Activated CD4-positive, alpha-beta memory T cell treated with anti-CD3 and anti-CD28 coated beads, Interleukin-2, amount 10 ng/mL, durations not matched to agents 7 days and 5 days (primary cell): ENCODE data around the gene HCAR1. TPM values are rescaled to one million over a fixed set of nuclear protein-coding genes. Genes with fewer than 3 reads are reported as not detected.
"Not testable (repeated sequence)": the region's sequence is repeated elsewhere in the genome, so short reads cannot be mapped to it uniquely, and the experiment has no call there.

ENCODE experiments used
- CTCF ChIA-PET: fragments of 350-600 bp; sonication (Branson Sonifier 250); formaldehyde crosslinking; loops from one replicate; lab custom pipeline; 2021; ENCODE audit warnings: antibody characterized with exemption, inconsistent platforms; lab: Charles Lee
- POLR2A ChIA-PET: fragments of 350-600 bp; sonication (Branson Sonifier 250); formaldehyde crosslinking; loops from one replicate; lab custom pipeline; 2021; ENCODE audit warnings: antibody characterized with exemption; lab: Charles Lee
- DNase-seq: peaks from one replicate; pipeline ENCODE4 v3.0.0-alpha.2; 2020
- H3K27ac Mint-ChIP-seq: one replicate; pipeline ENCODE4 v1.8.0; 2021; ENCODE audit warnings: mild to moderate bottlenecking, mixed read lengths
- H3K27me3 Mint-ChIP-seq: one replicate; pipeline ENCODE4 v1.8.0; 2021; ENCODE audit warnings: mixed read lengths
- H3K36me3 Mint-ChIP-seq: one replicate; pipeline ENCODE4 v1.8.0; 2021; ENCODE audit warnings: low read depth, mixed read lengths
- H3K4me1 Mint-ChIP-seq: one replicate; pipeline ENCODE4 v1.8.0; 2021; ENCODE audit warnings: mixed read lengths
- H3K4me3 Mint-ChIP-seq: one replicate; pipeline ENCODE4 v1.8.0; 2021; ENCODE audit warnings: mild to moderate bottlenecking, mixed read lengths
- H3K9me3 Mint-ChIP-seq: one replicate; pipeline ENCODE4 v1.8.0; 2021; ENCODE audit warnings: mixed read lengths
- total RNA-seq, 2 experiments: library from RNA; stranded (reverse); gene quantifications; one replicate each; pipeline ENCODE4 v1.2.3, GENCODE V29; 2021

HCAR1 gene
- total RNA-seq, 2 experiments from 2014 or later: 0.28 to 0.30 TPM

DNA sequence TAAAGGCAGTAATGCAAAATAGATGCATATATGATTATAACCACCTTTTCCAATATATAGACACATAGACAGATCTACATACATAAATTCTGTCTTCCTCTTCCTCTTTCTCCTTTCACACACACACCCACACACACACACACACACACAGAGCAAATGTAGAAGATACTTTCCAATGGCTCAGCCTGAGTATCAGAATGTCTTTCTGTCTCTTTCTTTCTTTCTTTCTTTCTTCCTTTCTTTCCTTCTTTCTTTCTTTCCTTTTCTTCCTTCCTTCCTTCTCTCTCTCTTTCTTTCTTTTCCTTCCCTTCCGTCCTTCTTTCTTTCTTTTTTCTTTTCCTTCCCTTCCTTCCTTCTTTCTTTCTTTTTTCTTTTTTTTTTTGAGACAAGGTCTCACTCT lies 19.4 kb downstream of the HCAR1 start:
- H3K27me3 Mint-ChIP-seq, DNase-seq, H3K36me3 Mint-ChIP-seq, H3K9me3 Mint-ChIP-seq, H3K4me1 Mint-ChIP-seq, POLR2A ChIA-PET, H3K27ac Mint-ChIP-seq, H3K4me3 Mint-ChIP-seq: not testable (repeated sequence)
- CTCF ChIA-PET: interaction anchor here (0.7 kb wide), 1 partner anchor 163 kb away, joined by 3 read pairs; no protein-coding TSS in a partner anchor

DNA sequence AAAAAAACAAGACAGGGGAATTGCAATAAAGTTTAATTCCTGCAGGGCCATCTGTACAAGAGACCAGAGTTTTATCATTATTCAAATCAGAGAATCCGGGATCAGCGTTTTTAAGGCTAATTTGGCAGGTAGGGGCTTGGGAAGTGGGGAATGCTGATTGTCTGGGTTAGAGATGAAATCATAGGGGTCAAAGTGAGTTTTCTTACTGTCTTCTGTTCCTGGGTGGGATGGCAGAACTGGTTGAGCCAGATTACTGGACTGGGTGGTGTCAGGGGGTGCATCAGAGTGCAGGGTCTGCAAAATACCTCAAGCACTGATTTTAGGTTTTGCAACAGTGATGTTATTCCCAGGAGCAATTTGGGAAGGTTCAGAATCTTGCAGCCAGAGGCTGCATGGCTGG lies 20.3 kb downstream of the HCAR1 start:
- H3K9me3 Mint-ChIP-seq, CTCF ChIA-PET, H3K4me3 Mint-ChIP-seq, H3K36me3 Mint-ChIP-seq, H3K27ac Mint-ChIP-seq, POLR2A ChIA-PET, H3K27me3 Mint-ChIP-seq, DNase-seq, H3K4me1 Mint-ChIP-seq: not testable (repeated sequence)

- DNase-seq, CTCF ChIA-PET: not testable (repeated sequence)
These were observed 21.4 kb downstream of the HCAR1 start for GRCh38 chr12:122709287-122709686.

DNA sequence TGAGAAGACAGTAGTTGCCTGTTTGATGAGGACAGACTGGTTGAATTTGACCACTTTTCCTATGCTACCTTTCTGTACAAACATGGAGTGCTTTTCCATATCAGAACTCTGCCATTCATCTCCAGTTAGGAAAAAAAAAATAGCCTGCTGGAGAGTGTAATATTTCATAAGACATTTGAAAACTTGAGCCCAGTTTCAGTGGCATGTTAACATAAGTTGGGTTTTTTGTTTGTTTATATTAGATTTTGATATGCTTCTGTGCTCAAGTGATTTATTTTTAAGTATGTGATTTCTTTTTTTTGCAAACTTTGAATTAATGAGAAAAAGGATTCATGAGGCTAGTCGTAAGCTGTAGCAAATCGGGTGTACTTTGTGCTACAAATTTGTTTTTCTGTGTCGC lies 26.8 kb downstream of the HCAR1 start:
- H3K27ac Mint-ChIP-seq, DNase-seq, H3K36me3 Mint-ChIP-seq, POLR2A ChIA-PET, H3K4me3 Mint-ChIP-seq, H3K27me3 Mint-ChIP-seq, H3K9me3 Mint-ChIP-seq, H3K4me1 Mint-ChIP-seq, CTCF ChIA-PET: not testable (repeated sequence)

More at GRCh38 chr12:122709287-122709686, 21.4 kb downstream of the HCAR1 start:
- H3K36me3 Mint-ChIP-seq, H3K9me3 Mint-ChIP-seq, POLR2A ChIA-PET, H3K4me3 Mint-ChIP-seq, H3K27me3 Mint-ChIP-seq, H3K27ac Mint-ChIP-seq, H3K4me1 Mint-ChIP-seq: not testable (repeated sequence)

- H3K27me3 Mint-ChIP-seq, H3K36me3 Mint-ChIP-seq, H3K4me3 Mint-ChIP-seq, H3K9me3 Mint-ChIP-seq, H3K27ac Mint-ChIP-seq, CTCF ChIA-PET, POLR2A ChIA-PET, H3K4me1 Mint-ChIP-seq, DNase-seq: not testable (repeated sequence)
These were observed 27.6 kb downstream of the HCAR1 start, which contains the start of gene HCAR2 for GRCh38 chr12:122702890-122703611. Gene HCAR2, minus strand, starts transcription at chr12:122703357. Its CDS starts 74 bp downstream, at chr12:122703283.

DNA sequence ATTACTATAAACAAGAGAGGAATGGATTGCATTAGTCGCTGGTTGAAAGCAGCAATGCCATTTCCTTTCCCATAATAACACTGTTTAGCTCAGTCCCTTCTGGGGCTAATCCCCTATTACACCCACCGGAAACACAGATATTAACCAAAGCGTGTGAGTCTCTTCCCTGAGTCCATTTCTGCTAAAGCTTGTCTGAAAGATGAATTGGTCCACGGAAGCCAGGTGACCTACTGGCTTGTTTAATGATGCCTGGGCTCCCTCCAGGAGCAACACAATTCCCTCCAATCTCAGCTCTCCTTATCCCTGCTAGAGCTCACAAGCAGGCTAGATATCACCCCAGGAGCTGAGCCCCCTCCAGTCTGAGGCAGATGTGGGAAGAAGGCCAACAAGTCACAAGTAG lies 29.2 kb downstream of the HCAR1 start:
- H3K9me3 Mint-ChIP-seq, H3K27ac Mint-ChIP-seq, H3K36me3 Mint-ChIP-seq, POLR2A ChIA-PET, CTCF ChIA-PET, DNase-seq, H3K27me3 Mint-ChIP-seq, H3K4me3 Mint-ChIP-seq, H3K4me1 Mint-ChIP-seq: not testable (repeated sequence)

- H3K27me3 Mint-ChIP-seq, H3K9me3 Mint-ChIP-seq, H3K27ac Mint-ChIP-seq, H3K4me1 Mint-ChIP-seq, CTCF ChIA-PET, H3K36me3 Mint-ChIP-seq, POLR2A ChIA-PET, H3K4me3 Mint-ChIP-seq, DNase-seq: not testable (repeated sequence)
These were observed 30.5 kb downstream of the HCAR1 start for GRCh38 chr12:122700038-122700710.

- H3K36me3 Mint-ChIP-seq, H3K4me3 Mint-ChIP-seq, H3K9me3 Mint-ChIP-seq, H3K27ac Mint-ChIP-seq, DNase-seq, H3K27me3 Mint-ChIP-seq, H3K4me1 Mint-ChIP-seq, CTCF ChIA-PET: not testable (repeated sequence)
- POLR2A ChIA-PET: interaction anchor here (0.6 kb wide), 1 partner anchor 140 kb away, joined by 3 read pairs; no protein-coding TSS in a partner anchor
These were observed 33.7 kb downstream of the HCAR1 start for GRCh38 chr12:122696922-122697321.

GRCh38 chr12:122691566-122691965 lies 39.1 kb downstream of the HCAR1 start:
- Mint-ChIP-seq H3K4me1 (peaks cover 4% of the 10 kb centered on the region), H3K9me3 (no peaks in the 10 kb centered on the region), H3K4me3 (no peak overlapping the region), H3K27ac (no peak overlapping the region), H3K27me3 (no peaks in the 10 kb centered on the region), H3K36me3 (no peaks in the 10 kb centered on the region)
- DNase-seq: no peak
- POLR2A ChIA-PET: interaction anchor here (1.1 kb wide), 1 partner anchor 196 kb away, joined by 3 read pairs; no protein-coding TSS in a partner anchor
- CTCF ChIA-PET: interaction anchor here (0.7 to 1.6 kb wide), 2 partner anchors 61 to 294 kb away, joined by 3 to 4 read pairs; partner anchors contain the start of gene DENR

GRCh38 chr12:122688291-122688690 lies 42.4 kb downstream of the HCAR1 start:
- Mint-ChIP-seq H3K27me3 (peaks cover 2% of the 10 kb centered on the region), H3K4me3 (no peak overlapping the region), H3K27ac (no peak overlapping the region), H3K36me3 (no peaks in the 10 kb centered on the region), H3K9me3 (no peaks in the 10 kb centered on the region), H3K4me1 (peaks cover 4% of the 10 kb centered on the region)
- POLR2A ChIA-PET: interaction anchor here (0.5 kb wide), 1 partner anchor 91 kb away, joined by 3 read pairs; no protein-coding TSS in a partner anchor
- DNase-seq: no peak
- CTCF ChIA-PET: no interaction called here

DNA sequence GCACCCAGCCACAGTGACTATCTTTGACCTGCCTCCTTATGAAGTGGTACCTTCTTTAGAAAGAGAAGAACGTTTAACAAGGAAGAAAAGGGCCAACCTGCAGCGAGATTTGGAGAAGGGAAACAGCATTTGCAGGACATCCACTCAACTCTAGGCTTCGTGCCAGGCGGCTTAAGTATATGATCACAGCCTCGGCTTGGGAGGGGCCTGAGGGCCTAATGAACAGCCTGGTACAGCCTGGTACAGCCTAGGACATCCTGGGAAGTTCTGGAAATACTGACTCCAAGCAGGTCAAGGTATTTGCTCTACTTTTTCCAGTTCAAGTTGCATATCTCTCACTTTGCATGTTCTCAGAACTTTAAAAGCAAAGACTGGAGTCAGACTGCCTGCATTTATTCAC lies 43.6 kb downstream of the HCAR1 start:
- Mint-ChIP-seq H3K4me1 (peaks cover 4% of the 10 kb centered on the region), H3K36me3 (no peaks in the 10 kb centered on the region), H3K9me3 (no peaks in the 10 kb centered on the region), H3K27ac (no peak overlapping the region), H3K4me3 (no peak overlapping the region), H3K27me3 (peaks cover 2% of the 10 kb centered on the region)
- no peak for DNase-seq
- POLR2A ChIA-PET: no interaction called here
- CTCF ChIA-PET: no interaction called here

GRCh38 chr12:122686538-122686937 lies 44.1 kb downstream of the HCAR1 start:
- ChIA-PET POLR2A (no interaction called here), CTCF (no interaction called here)
- no peaks in the 10 kb centered on the region for H3K36me3 Mint-ChIP-seq
- no peak overlapping the region for H3K27ac Mint-ChIP-seq
- no peak overlapping the region for H3K4me3 Mint-ChIP-seq
- H3K9me3 Mint-ChIP-seq: no peaks in the 10 kb centered on the region
- H3K27me3 Mint-ChIP-seq: peaks cover 2% of the 10 kb centered on the region
- DNase-seq: no peak
- peaks cover 2% of the 10 kb centered on the region for H3K4me1 Mint-ChIP-seq

- CTCF ChIA-PET: no interaction called here
These were observed 46.3 kb downstream of the HCAR1 start for GRCh38 chr12:122684297-122684813.

More at GRCh38 chr12:122684297-122684813, 46.3 kb downstream of the HCAR1 start:
- H3K4me3 Mint-ChIP-seq: no peak overlapping the region
- H3K4me1 Mint-ChIP-seq: no peaks in the 10 kb centered on the region
- H3K36me3 Mint-ChIP-seq: no peaks in the 10 kb centered on the region
- H3K27me3 Mint-ChIP-seq: peaks cover 2% of the 10 kb centered on the region
- POLR2A ChIA-PET: no interaction called here
- no peak for DNase-seq
- H3K9me3 Mint-ChIP-seq: no peaks in the 10 kb centered on the region
- no peak overlapping the region for H3K27ac Mint-ChIP-seq
